ENCODE data around the gene PRKAA1.

- TF ChIP-seq JUN (IDR thresholded peaks at IDR 0.05) (no peak), NR3C1 (IDR thresholded peaks at IDR 0.05) (no peak), CTCF (IDR thresholded peaks at IDR 0.05) (no peak), TFCP2L1 (CRISPR knock-in tag; IDR thresholded peaks at IDR 0.05) (no peak), CHD2 (IDR thresholded peaks at IDR 0.05; ENCODE audit: low read length, partially characterized antibody) (no peak), CBX8 (IDR thresholded peaks at IDR 0.05) (no peak), JUNB (IDR thresholded peaks at IDR 0.05) (no peak), RNF2 (IDR thresholded peaks at IDR 0.05; ENCODE audit: borderline replicate concordance, low read depth) (no peak), POLR2AphosphoS2 (conservative IDR thresholded peaks at IDR 0.05; ENCODE audit: low read length) (no peak), CEBPB (IDR thresholded peaks at IDR 0.05) (no peak), SREBF2 (IDR thresholded peaks at IDR 0.05) (no peak), RFX5 (IDR thresholded peaks at IDR 0.05) (no peak)
Measured at GRCh38 chr5:40847525-40847924, 49.4 kb upstream of the PRKAA1 start.

All from A549 (cell line).